GM06990 (cell line): ENCODE data around the gene CD86.

ENCODE experiments used
- DNase-seq: peaks from one replicate; pipeline ENCODE4 v3.0.0-alpha.2; 2011; ENCODE audit not compliant: insufficient read length; ENCODE audit errors: extremely low read depth
- H3K27me3 ChIP-seq: replicated peaks from 2 replicates; pipeline ENCODE4 v1.6.0; 2011; ENCODE audit warnings: low read length; ENCODE audit not compliant: control insufficient read depth, insufficient read depth
- H3K36me3 ChIP-seq: 2 replicates; pipeline ENCODE4 v1.5.1; 2011; ENCODE audit warnings: low read length; ENCODE audit not compliant: control insufficient read depth, insufficient read depth
- H3K4me3 ChIP-seq: replicated peaks from 2 replicates; pipeline ENCODE4 v1.5.1; 2011; ENCODE audit warnings: low read depth, mild to moderate bottlenecking, control low read depth, low read length
- TF ChIP-seq, protein P1 (sequence below): IDR thresholded peaks from 2 replicates; pipeline ENCODE4 v1.5.1; 2011; ENCODE audit warnings: low read length, control low read depth, mild to moderate bottlenecking, inconsistent platforms; ENCODE audit not compliant: insufficient read depth, poor library complexity, severe bottlenecking

The CD86 gene

DNA sequence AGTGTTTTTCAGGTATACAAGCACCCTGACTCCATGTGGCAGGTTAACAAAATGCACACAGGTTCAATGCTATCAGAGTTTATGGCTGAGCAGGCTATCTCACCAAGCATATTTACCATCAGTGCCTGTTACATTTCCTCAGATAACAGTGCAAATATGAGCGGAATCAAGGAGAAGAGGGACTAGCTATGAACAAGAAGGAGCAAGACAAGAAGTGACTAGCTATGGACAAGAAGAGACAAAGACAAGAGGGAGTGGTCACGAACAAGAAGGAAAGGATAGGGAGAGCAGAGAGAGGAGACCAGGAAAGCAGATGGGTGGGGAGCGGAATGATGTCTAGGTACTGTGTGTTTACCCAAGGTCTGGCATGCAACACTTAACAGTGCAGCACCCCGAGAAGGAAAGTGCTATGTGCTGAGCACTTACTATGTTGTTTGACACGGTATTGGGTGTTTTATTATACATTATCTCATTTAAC, 41.7 kb upstream of the CD86 start:
- Histone ChIP-seq H3K36me3 (no peaks in the 10 kb centered on the region), H3K4me3 (no peak overlapping the region), H3K27me3 (no peaks in the 10 kb centered on the region)
- TF ChIP-seq, protein P1, sequence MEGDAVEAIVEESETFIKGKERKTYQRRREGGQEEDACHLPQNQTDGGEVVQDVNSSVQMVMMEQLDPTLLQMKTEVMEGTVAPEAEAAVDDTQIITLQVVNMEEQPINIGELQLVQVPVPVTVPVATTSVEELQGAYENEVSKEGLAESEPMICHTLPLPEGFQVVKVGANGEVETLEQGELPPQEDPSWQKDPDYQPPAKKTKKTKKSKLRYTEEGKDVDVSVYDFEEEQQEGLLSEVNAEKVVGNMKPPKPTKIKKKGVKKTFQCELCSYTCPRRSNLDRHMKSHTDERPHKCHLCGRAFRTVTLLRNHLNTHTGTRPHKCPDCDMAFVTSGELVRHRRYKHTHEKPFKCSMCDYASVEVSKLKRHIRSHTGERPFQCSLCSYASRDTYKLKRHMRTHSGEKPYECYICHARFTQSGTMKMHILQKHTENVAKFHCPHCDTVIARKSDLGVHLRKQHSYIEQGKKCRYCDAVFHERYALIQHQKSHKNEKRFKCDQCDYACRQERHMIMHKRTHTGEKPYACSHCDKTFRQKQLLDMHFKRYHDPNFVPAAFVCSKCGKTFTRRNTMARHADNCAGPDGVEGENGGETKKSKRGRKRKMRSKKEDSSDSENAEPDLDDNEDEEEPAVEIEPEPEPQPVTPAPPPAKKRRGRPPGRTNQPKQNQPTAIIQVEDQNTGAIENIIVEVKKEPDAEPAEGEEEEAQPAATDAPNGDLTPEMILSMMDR: no peak
- DNase-seq: no peak

DNA sequence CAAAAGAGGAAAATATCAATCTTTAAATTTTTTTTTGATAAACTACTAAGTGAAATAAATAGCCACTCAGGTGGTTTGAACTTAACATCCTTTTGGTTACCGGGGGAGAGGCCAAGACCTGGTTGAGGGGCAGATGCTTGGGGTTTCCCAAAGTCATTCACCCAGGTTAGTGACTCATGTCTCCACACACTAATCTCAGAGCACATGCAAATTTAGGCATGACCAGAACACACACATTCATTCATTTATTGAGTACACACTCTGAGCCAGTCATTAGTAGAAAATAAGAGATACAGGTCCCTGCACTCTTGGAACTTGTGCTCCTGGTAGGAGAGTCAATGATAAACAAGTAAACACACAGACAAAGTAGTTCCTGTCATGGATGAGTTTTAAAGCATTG, 40.4 kb upstream of the CD86 start:
- Histone ChIP-seq H3K27me3 (no peaks in the 10 kb centered on the region), H3K4me3 (no peak overlapping the region), H3K36me3 (no peaks in the 10 kb centered on the region)
- TF ChIP-seq, protein P1: no peak
- peak; percentile 66 for DNase-seq

DNA sequence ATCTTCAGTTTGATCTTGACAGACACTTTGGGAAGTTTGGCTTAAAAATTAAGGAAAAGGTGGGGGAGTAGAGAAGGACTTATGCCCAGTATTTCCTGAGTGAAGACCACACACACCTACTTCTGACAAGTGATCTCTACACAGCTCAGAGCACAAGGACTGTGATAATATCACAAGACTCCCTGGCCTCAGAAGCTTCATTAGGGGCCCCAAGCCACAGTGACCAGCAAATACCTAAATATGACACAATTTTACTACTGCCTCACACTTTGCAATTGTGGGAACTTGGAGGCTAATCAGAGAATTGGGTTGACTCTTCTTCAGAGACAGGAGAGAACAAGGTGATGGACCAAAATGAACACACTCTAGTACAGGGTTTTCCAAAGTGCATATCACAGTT, 35.7 kb upstream of the CD86 start:
- H3K4me3 ChIP-seq: no peak overlapping the region
- no peaks in the 10 kb centered on the region for H3K27me3 ChIP-seq
- no peak for DNase-seq
- H3K36me3 ChIP-seq: no peaks in the 10 kb centered on the region
- TF ChIP-seq, protein P1: no peak

DNA sequence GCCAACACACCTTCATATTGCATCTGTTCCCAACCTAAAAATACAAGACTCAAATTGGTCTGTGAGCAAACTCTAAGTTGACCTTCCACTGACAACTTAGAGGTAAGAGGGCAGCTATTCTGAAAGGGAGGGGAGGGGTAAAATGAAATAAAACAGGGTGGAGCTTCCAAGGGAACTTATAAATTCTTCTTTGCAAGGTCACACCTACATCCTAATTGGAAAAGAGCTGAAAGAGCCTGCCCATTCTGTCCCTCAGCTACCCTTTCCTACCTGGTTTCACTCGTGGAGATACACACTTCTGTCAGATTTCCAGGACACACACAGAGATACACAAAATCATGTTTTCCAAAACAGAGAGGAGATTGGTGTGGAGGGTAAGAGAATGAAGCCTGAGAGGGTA, 34.1 kb upstream of the CD86 start:
- Histone ChIP-seq H3K27me3 (no peaks in the 10 kb centered on the region), H3K36me3 (no peaks in the 10 kb centered on the region), H3K4me3 (peak overlapping the region; percentile 62)
- no peak for DNase-seq
- TF ChIP-seq, protein P1: no peak

DNA sequence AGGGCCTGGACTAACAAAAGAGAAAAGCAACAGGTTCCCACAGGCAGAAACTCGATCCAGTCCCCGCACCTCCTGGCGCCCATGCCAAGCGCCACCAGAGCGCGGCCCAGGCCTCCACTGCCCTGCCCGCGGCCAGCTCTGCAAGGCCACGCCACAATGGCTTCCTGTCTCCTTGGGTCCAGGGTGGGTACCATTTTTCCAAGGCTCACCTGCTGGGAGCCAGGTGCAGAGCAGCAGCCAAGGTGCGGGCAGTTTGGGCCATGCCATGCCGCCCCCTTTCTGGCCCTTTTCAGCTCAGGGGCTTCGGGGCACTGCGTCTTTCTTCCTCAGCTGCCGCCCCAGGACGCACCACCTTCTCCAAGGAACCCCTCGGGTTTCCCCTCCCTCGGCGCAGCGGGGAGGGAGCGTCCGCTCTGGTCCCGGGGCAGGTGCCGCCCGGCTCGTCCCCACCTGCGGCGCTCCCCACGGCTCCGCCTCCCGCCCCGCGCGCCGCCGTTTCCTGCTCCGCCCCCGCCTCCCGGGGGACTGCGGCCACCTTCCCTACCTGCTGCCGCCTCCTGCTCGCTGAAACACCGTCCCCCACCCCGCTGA, 33.3 kb upstream of the CD86 start, which contains the start of gene ILDR1:
ILDR1 (minus strand) TSS at position 437 of the 591 bp plus-strand sequence; CDS start at position 267, 170 bp downstream.
- TF ChIP-seq, protein P1: no peak

DNA sequence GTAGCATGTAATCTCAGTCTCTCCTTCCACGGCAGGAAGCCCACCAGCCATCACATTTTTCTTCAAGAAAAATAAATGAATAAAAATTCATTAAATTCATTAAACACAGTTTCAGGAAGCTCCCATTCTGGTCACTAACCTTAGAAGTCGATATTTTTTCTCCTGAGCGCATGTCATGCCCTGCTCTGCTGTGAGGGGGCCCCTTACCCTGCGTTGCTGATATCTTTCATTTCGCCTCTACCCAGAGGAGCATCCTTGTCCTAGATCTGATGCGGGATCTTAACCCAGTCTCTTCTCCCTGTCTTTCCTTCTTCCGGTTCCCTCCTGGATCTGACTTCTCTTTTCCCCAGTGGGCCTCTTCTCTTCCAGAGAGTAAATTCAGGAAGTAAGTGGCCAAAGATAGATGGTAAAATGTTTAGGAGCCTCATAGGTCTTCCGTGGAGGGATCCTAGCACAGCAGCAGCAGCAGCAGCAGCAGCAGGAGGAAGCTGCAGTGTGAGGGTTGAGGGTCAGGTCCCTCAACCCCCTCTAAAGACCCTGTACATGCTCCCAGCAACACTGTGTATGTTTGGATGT, 31.7 kb upstream of the CD86 start:
- DNase-seq: no peak
- TF ChIP-seq, protein P1: no peak
- no peak overlapping the region for H3K4me3 ChIP-seq
- no peaks in the 10 kb centered on the region for H3K27me3 ChIP-seq
- H3K36me3 ChIP-seq: no peaks in the 10 kb centered on the region

More for the DNA sequence above, 33.3 kb upstream of the CD86 start, which contains the start of gene ILDR1:
- no peaks in the 10 kb centered on the region for H3K27me3 ChIP-seq
- H3K4me3 ChIP-seq: peak within 1 kb of the TSS; percentile 62
- DNase-seq: peak; percentile 80
- no peaks in the 10 kb centered on the region for H3K36me3 ChIP-seq
